Hepatocyte (in vitro differentiated cells): ENCODE measurements around the gene PROKR1. TPM values are rescaled to one million over a fixed set of nuclear protein-coding genes. Genes with fewer than 3 reads are reported as not detected.

Source experiments
- DNase-seq: peaks from one replicate; pipeline ENCODE4 v3.0.0-alpha.2; 2016; ENCODE audit warnings: low spot score
- H2AFZ ChIP-seq: fragments of 200-600 bp; sonication (generic); 2 replicates; pipeline ENCODE4 v1.6.0; 2016; ENCODE audit warnings: antibody characterized with exemption, mild to moderate bottlenecking
- H3K27ac ChIP-seq: fragments of 200-600 bp; sonication (generic); 2 replicates; pipeline ENCODE4 v1.5.1; 2016; ENCODE audit warnings: mild to moderate bottlenecking
- H3K27me3 ChIP-seq: fragments of 200-600 bp; sonication (generic); 2 replicates; pipeline ENCODE4 v1.6.1; 2016
- H3K36me3 ChIP-seq: fragments of 200-600 bp; sonication (generic); replicated peaks from 2 replicates; pipeline ENCODE4 v1.5.1; 2016; ENCODE audit warnings: low read depth; ENCODE audit not compliant: insufficient read depth
- H3K4me1 ChIP-seq: fragments of 200-600 bp; sonication (generic); 2 replicates; pipeline ENCODE4 v1.5.1; 2016; ENCODE audit warnings: mild to moderate bottlenecking, moderate library complexity; ENCODE audit not compliant: insufficient read depth
- H3K4me2 ChIP-seq: fragments of 200-600 bp; sonication (generic); 2 replicates; pipeline ENCODE4 v1.6.0; 2016
- H3K4me3 ChIP-seq: fragments of 200-600 bp; sonication (generic); 2 replicates; pipeline ENCODE4 v1.5.1; 2016; ENCODE audit warnings: mild to moderate bottlenecking
- H3K79me2 ChIP-seq: fragments of 200-600 bp; sonication (generic); 2 replicates; pipeline ENCODE4 v1.6.0; 2017; ENCODE audit warnings: mild to moderate bottlenecking
- H3K9me2 ChIP-seq: fragments of 200-600 bp; sonication (generic); replicated peaks from 2 replicates; pipeline ENCODE4 v1.6.0; 2017; ENCODE audit warnings: mild to moderate bottlenecking; ENCODE audit not compliant: insufficient read depth
- H3K9me3 ChIP-seq: fragments of 200-600 bp; sonication (generic); 2 replicates; pipeline ENCODE4 v1.5.1; 2016; ENCODE audit warnings: low read depth, mild to moderate bottlenecking
- H4K20me1 ChIP-seq: fragments of 200-600 bp; sonication (generic); 2 replicates; pipeline ENCODE4 v1.6.0; 2016; ENCODE audit warnings: mild to moderate bottlenecking; ENCODE audit not compliant: insufficient read depth, poor library complexity, severe bottlenecking
- CTCF ChIP-seq: fragments of 200-600 bp; sonication (generic); IDR thresholded peaks from 2 replicates; pipeline ENCODE4 v1.5.1; 2016; ENCODE audit warnings: antibody characterized with exemption, mild to moderate bottlenecking; ENCODE audit not compliant: poor library complexity
- EZH2 ChIP-seq: fragments of 200-600 bp; sonication (generic); IDR thresholded peaks from 2 replicates; pipeline ENCODE4 v1.6.1; 2016; ENCODE audit warnings: antibody characterized with exemption, mild to moderate bottlenecking, borderline replicate concordance
- EZH2phosphoT487 ChIP-seq: fragments of 200-600 bp; sonication (generic); IDR thresholded peaks from one replicate; pipeline ENCODE4 v1.6.1; 2018; ENCODE audit warnings: antibody characterized with exemption, mild to moderate bottlenecking, low read depth, moderate library complexity; ENCODE audit not compliant: unreplicated experiment, severe bottlenecking
- WGBS: methylation state at CpG from one replicate; pipeline ENCODE4 v1.1.6; 2016; ENCODE audit warnings: low lambda C conversion rate; ENCODE audit errors: missing lambda C conversion rate; 5-methylcytosine and 5-hydroxymethylcytosine counted together
- polyA plus RNA-seq: library from polyadenylated mRNA; unstranded; fragments of >200 nt; fragmentation: Nextera tagmentation; extraction: Ambion mirVana; gene quantifications from 2 replicates; pipeline ENCODE4 v1.2.1, GENCODE V29; 2016
- total RNA-seq: library from RNA; depleted of rRNA; stranded (reverse); fragments of >200 nt; gene quantifications from 2 replicates; pipeline ENCODE4 v1.2.3, GENCODE V29; 2014

The PROKR1 gene
- total and polyA plus RNA-seq, 2 experiments from 2014 or later, result not detected

GRCh38 chr2:68607837-68608236, 35.5 kb upstream of the PROKR1 start:
- no peaks in the 10 kb centered on the region for H3K4me1 ChIP-seq
- no peaks in the 10 kb centered on the region for H3K27me3 ChIP-seq
- H3K9me3 ChIP-seq, result no peaks in the 10 kb centered on the region
- H3K4me2 ChIP-seq, result no peak overlapping the region
- no peak for DNase-seq
- no peak overlapping the region for H2AFZ ChIP-seq
- H3K79me2 ChIP-seq, result no peaks in the 10 kb centered on the region
- H3K36me3 ChIP-seq, result no peaks in the 10 kb centered on the region
- H4K20me1 ChIP-seq, result no peaks in the 10 kb centered on the region
- TF ChIP-seq EZH2phosphoT487 (no peak), CTCF (no peak), EZH2 (no peak)
- H3K27ac ChIP-seq, result no peak overlapping the region
- no peaks in the 10 kb centered on the region for H3K9me2 ChIP-seq
- no peak overlapping the region for H3K4me3 ChIP-seq

GRCh38 chr2:68612765-68613519, 30.4 kb upstream of the PROKR1 start:
- no peaks in the 10 kb centered on the region for H3K9me3 ChIP-seq
- WGBS, result 94% methylated on average over 5 of the region's 5 CpGs
- no peak overlapping the region for H3K4me2 ChIP-seq
- no peaks in the 10 kb centered on the region for H3K79me2 ChIP-seq
- TF ChIP-seq EZH2, result no peak
- H3K27me3 ChIP-seq, result no peaks in the 10 kb centered on the region
- no peak overlapping the region for H3K4me3 ChIP-seq
- H4K20me1 ChIP-seq, result no peaks in the 10 kb centered on the region
- no peaks in the 10 kb centered on the region for H3K4me1 ChIP-seq
- no peaks in the 10 kb centered on the region for H3K9me2 ChIP-seq
- no peak overlapping the region for H3K27ac ChIP-seq
- DNase-seq, result no peak
- H3K36me3 ChIP-seq, result no peaks in the 10 kb centered on the region
- H2AFZ ChIP-seq, result no peak overlapping the region

GRCh38 chr2:68620772-68621171, 22.6 kb upstream of the PROKR1 start:
- Histone ChIP-seq H3K27me3 (no peaks in the 10 kb centered on the region), H3K36me3 (no peaks in the 10 kb centered on the region), H3K4me1 (no peaks in the 10 kb centered on the region), H3K4me3 (no peak overlapping the region), H3K9me3 (no peaks in the 10 kb centered on the region), H3K9me2 (no peaks in the 10 kb centered on the region), H3K27ac (no peak overlapping the region), H3K79me2 (no peaks in the 10 kb centered on the region), H4K20me1 (no peaks in the 10 kb centered on the region), H2AFZ (no peak overlapping the region), H3K4me2 (no peak overlapping the region)
- no peak for DNase-seq
- no peak for TF ChIP-seq EZH2phosphoT487
- TF ChIP-seq EZH2, result no peak
- no peak for TF ChIP-seq CTCF

GRCh38 chr2:68623820-68624219, 19.6 kb upstream of the PROKR1 start:
- Histone ChIP-seq H4K20me1 (no peaks in the 10 kb centered on the region), H2AFZ (no peak overlapping the region), H3K27me3 (no peaks in the 10 kb centered on the region), H3K27ac (no peak overlapping the region), H3K4me3 (no peak overlapping the region), H3K9me3 (no peaks in the 10 kb centered on the region), H3K4me2 (no peak overlapping the region), H3K36me3 (no peaks in the 10 kb centered on the region), H3K9me2 (no peaks in the 10 kb centered on the region), H3K4me1 (no peaks in the 10 kb centered on the region), H3K79me2 (no peaks in the 10 kb centered on the region)
- TF ChIP-seq EZH2, result no peak
- no peak for TF ChIP-seq CTCF
- TF ChIP-seq EZH2phosphoT487, result no peak
- WGBS, result 91% methylated on average over 6 of the region's 6 CpGs
- no peak for DNase-seq
